GM18951 (cell line): Measurements from ENCODE around the gene NSD1.
A peak's percentile ranks its signal among the peaks of the same experiment; 100 is the strongest.

Experiments used
- POLR2A ChIP-seq: IDR thresholded peaks from 4 replicates; pipeline ENCODE4 v1.6.1; 2011; ENCODE audit warnings: mild to moderate bottlenecking; ENCODE audit not compliant: insufficient read length, insufficient read depth; ENCODE audit errors: extremely low read depth
- in situ Hi-C: fragments of 300-500 bp; cut with MboI; formaldehyde crosslinking; loops from one replicate; pipeline ENCODE4 v1.12.0; 2022; ENCODE audit warnings: low sequenced_read_pairs, mixed read lengths, inconsistent platforms; ENCODE audit not compliant: unreplicated experiment

Gene NSD1

DNA sequence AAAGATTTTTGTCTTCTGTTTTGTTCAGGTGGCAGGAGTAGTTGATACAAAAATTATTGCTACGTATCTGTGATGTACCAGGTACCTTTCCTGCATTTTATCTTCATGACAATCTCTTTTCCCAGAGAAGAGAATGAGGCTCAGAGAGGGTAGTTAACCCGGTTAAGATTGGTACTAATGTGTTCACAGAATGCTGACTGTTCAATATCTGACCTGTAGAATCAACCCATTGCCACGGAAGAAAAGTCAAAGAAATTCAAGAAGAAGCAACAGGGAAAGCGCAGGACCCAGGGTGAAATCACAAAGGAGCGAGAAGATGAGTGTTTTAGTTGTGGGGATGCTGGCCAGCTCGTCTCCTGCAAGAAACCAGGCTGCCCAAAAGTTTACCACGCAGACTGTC, 158.2 kb downstream of the NSD1 start:
- no peak for TF ChIP-seq POLR2A
- in situ Hi-C loops: no loop called here

DNA sequence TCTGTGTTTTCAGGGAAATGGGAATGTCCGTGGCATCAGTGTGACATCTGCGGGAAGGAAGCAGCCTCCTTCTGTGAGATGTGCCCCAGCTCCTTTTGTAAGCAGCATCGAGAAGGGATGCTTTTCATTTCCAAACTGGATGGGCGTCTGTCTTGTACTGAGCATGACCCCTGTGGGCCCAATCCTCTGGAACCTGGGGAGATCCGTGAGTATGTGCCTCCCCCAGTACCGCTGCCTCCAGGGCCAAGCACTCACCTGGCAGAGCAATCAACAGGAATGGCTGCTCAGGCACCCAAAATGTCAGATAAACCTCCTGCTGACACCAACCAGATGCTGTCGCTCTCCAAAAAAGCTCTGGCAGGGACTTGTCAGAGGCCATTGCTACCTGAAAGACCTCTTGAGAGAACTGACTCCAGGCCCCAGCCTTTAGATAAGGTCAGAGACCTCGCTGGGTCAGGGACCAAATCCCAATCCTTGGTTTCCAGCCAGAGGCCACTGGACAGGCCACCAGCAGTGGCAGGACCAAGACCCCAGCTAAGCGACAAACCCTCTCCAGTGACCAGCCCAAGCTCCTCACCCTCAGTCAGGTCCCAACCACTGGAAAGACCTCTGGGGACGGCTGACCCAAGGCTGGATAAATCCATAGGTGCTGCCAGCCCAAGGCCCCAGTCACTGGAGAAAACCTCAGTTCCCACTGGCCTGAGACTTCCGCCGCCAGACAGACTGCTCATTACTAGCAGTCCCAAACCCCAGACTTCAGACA, 160.4 kb downstream of the NSD1 start:
- no peak for TF ChIP-seq POLR2A
- in situ Hi-C loops: no loop called here

DNA sequence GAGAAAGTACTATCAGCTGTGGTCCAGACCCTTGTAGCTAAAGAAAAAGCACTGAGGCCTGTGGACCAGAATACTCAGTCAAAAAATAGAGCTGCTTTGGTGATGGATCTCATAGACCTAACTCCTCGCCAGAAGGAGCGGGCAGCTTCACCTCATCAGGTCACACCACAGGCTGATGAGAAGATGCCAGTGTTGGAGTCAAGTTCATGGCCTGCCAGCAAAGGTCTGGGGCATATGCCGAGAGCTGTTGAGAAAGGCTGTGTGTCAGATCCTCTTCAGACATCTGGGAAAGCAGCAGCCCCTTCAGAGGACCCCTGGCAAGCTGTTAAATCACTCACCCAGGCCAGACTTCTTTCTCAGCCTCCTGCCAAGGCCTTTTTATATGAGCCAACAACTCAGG, 161.1 kb downstream of the NSD1 start:
- in situ Hi-C loops: no loop called here
- no peak for TF ChIP-seq POLR2A

GRCh38 chr5:177295924-177296323, 162.4 kb downstream of the NSD1 start:
- in situ Hi-C loops: no loop called here
- TF ChIP-seq POLR2A: no peak

DNA sequence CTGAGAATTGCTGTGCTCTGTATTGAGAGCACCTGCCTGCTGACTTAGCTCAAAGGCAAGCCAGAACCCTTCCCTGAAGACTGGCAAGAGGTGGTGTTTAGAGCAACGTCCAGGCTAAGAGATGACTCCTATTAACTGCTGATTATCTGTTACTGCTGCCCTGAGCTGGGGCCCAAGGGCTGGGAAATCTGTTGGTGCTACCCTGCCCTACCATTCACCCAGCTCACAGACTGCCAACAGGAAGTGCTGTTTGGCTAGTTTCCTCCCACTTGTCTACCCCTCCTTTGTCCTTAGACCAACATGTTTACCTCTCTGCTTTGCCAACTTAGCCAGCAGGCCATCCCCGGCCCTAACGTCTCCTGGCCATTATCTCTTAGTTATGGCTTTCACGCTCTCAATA, 163.0 kb downstream of the NSD1 start:
- in situ Hi-C loops: no loop called here
- no peak for TF ChIP-seq POLR2A

GRCh38 chr5:177297922-177298321, 164.3 kb downstream of the NSD1 start:
- no peak for TF ChIP-seq POLR2A
- in situ Hi-C loops: no loop called here

DNA sequence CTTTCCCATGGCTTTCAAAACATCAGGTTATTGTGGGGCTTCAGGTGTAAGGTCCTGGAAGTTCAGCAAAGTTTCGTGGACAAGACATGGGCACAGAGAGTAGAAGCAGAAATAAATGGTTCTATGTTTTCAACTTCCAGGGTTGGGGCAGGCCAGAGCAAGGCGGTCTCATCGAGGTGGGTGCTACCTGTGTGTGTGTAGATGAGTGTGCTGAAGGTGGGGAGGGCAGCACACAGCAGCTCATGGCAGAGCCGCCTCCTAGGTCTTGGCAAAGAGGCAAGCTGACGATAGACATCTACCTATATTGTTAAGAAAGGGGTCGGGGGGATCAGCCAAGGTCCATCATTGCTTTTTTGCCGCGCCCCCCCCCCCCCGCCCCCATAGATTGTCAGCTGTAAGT, 166.1 kb downstream of the NSD1 start:
- no peak for TF ChIP-seq POLR2A
- in situ Hi-C loops: no loop called here

- TF ChIP-seq POLR2A: no peak
- in situ Hi-C loops: no loop called here
These were observed 166.8 kb downstream of the NSD1 start for GRCh38 chr5:177300236-177300880.

DNA sequence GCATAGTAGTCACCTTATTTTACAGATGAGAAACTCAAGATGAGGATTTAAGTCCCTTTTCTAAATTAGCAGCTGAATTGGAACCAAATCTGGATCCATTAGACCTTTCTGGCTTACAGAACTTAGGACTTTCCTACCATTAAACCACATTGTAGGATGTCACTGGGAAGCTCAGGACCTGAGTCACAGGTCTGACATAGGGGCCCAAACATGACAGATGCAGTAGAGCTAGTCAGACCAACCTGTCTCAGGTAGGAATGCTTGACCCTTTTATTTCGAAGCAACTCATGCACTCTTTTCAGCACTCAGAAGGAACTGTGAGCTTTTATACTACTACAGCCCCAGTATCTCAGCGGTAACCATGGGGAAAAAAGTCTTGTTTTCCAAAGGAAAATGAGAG, 167.4 kb downstream of the NSD1 start:
- TF ChIP-seq POLR2A: no peak
- in situ Hi-C loops: no loop called here

DNA sequence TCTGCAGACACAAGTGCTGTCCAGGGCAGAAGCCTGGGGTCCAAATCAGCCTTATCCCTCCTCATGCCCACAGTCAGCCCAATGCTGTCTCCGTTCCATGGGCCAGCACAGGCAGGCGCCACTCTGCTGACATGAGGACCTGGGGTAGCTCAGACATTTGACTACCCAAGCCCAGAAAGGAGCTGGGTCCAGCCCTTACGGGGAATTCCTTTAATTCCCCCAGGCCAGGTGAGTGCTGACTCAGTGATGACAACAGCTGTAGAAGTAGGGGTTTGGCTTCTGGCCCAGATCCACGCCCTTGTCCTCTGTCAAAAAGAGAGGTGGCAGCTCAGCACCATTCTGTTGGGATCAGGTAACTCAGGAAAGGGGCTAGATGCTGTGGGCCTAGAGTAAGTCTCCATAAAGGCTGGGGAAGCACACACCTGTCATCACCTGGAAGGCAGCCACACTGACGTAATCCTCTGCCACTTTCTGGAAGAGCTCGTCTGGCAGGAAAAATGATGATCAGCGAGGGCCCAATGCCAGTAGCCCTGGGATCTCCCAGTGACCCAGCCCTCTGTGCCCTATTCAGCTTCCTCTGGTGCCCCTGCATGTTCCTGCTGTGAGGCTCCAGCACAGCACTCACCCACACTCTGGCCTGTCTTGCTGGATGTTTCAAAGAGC, 168.1 kb downstream of the NSD1 start:
- in situ Hi-C loops: no loop called here
- no peak for TF ChIP-seq POLR2A

GRCh38 chr5:177302354-177303110, 169.0 kb downstream of the NSD1 start:
- no peak for TF ChIP-seq POLR2A
- in situ Hi-C loops: no loop called here

DNA sequence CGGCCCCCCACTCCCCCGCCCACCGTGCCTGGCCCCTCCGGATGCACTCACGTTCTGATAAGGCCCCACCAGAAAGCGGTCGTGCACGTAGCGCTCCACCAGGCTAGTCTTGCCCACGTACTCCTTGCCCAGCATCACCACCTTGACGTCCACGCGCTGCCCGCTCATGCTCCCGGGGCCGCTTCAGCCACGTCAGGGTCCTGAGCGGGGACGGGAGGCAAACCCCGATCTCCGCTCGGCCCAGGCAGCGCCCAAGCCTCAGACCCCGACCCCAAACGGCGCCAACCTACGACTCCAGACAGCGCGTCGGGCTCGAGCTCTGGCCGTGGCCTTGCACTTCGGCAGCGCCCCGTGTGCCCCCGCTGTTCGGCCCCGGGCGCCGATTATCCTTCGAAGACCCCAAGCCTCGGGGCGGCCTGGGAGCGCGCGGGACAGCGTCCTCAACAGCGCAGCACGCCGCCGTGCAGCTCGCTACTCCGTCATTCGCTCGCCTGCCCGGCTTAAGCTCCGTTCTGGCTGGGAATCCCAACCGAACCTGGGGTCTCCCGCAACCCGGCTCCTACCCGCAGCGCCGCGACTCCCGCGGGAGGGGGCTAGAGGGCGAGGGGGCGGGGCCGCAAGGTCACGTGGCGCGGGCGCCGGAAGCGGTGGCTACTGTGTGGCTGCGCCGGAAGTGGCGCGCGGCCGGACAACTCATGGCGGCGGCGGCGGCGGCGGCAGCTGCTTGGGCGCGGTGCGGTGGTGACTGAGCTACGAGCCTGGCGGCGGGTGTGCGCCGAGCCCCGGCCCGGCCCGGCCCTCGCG, 169.8 kb downstream of the NSD1 start, which contains the start of the genes PRELID1 and RAB24:
TSS of gene PRELID1 (plus strand) at position 679 of the 804 bp plus-strand sequence. CDS start 187 bp downstream, outside the sequence.
TSS of gene RAB24 (minus strand) at position 599 of the 804 bp plus-strand sequence. CDS start at position 168, 431 bp downstream.
- TF ChIP-seq POLR2A: peak; percentile 72
- in situ Hi-C loops: no loop called here
